ENCODE results near the gene RAB15. TPM values are rescaled to one million over a fixed set of nuclear protein-coding genes. Genes with fewer than 3 reads are reported as not detected.

RAB15 gene
- total and polyA plus RNA-seq, 2 donors (not counting 3 experiments of a cell fraction or from before 2014, with no cell fraction given) = 24.9 to 33.3 TPM

DNA sequence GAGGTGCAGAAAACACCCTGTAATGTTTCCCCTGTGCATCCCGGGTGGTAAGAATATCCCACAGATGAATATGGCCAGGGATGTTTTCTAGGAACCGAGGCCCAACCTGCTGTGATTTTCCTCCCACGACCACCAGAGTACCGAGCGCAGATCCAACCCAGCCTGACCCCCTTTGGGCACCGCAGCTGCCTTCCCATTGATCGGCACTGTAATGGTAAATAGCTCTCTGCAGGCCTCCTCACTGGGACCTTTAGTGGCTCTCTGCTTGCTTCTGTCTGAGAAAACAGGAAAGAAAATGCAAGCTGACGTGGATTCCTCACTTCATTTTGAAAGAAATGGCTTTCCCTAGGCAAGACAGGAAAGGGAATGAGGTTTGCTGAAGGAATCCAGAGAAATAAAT lies 2.4 kb upstream of the RAB15 start:
- TF ChIP-seq, protein P1, sequence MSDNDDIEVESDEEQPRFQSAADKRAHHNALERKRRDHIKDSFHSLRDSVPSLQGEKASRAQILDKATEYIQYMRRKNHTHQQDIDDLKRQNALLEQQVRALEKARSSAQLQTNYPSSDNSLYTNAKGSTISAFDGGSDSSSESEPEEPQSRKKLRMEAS (IDR thresholded peaks at IDR 0.05; ENCODE audit: insufficient read depth, insufficient read length) = no peak
- no peak for TF ChIP-seq GATA2 (IDR thresholded peaks at IDR 0.05; ENCODE audit: insufficient read depth, insufficient read length, low read depth, low read length)
- no peak for TF ChIP-seq FOS (IDR thresholded peaks at IDR 0.05; ENCODE audit: borderline replicate concordance, insufficient read depth, low read length)
- no peak for TF ChIP-seq POLR2AphosphoS5 (IDR thresholded peaks at IDR 0.05; ENCODE audit: insufficient read depth, low read depth, low read length)
- no peak for TF ChIP-seq JUN (IDR thresholded peaks at IDR 0.05; ENCODE audit: borderline replicate concordance, insufficient read depth, insufficient read length, low read depth)
- TF ChIP-seq POLR2A (IDR thresholded peaks at IDR 0.05; ENCODE audit: low read depth, low read length) = no peak
- TF ChIP-seq MYC (IDR thresholded peaks at IDR 0.05; ENCODE audit: low read depth, low read length) = no peak
- TF ChIP-seq, protein P2, sequence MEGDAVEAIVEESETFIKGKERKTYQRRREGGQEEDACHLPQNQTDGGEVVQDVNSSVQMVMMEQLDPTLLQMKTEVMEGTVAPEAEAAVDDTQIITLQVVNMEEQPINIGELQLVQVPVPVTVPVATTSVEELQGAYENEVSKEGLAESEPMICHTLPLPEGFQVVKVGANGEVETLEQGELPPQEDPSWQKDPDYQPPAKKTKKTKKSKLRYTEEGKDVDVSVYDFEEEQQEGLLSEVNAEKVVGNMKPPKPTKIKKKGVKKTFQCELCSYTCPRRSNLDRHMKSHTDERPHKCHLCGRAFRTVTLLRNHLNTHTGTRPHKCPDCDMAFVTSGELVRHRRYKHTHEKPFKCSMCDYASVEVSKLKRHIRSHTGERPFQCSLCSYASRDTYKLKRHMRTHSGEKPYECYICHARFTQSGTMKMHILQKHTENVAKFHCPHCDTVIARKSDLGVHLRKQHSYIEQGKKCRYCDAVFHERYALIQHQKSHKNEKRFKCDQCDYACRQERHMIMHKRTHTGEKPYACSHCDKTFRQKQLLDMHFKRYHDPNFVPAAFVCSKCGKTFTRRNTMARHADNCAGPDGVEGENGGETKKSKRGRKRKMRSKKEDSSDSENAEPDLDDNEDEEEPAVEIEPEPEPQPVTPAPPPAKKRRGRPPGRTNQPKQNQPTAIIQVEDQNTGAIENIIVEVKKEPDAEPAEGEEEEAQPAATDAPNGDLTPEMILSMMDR (IDR thresholded peaks at IDR 0.05; ENCODE audit: extremely low read depth in 1 of 2, insufficient read depth in 1 of 2, low read depth in 1 of 2, low read length in 2 of 2) = no peak
- TF ChIP-seq EZH2 (IDR thresholded peaks at IDR 0.05; ENCODE audit: borderline replicate concordance, low read depth, low read length, severe bottlenecking) = no peak
- Histone ChIP-seq H4K20me1 (replicated peaks; ENCODE audit: control insufficient read depth, extremely low read depth, insufficient read depth, low read length) (no peaks in the 10 kb centered on the region), H3K27ac (ENCODE audit: insufficient read depth, low read depth, low read length) (no peak overlapping the region), H3K9ac (replicated peaks; ENCODE audit: extremely low read depth, insufficient read depth, low read length) (no peak overlapping the region), H2AFZ (ENCODE audit: low read depth, low read length) (no peak overlapping the region), H3K9me1 (replicated peaks; ENCODE audit: control insufficient read depth, extremely low read depth, insufficient read depth, low read length) (no peaks in the 10 kb centered on the region), H3K4me1 (ENCODE audit: control insufficient read depth, extremely low read depth, insufficient read depth, low read length) (peaks cover 6% of the 10 kb centered on the region), H3K79me2 (ENCODE audit: control insufficient read depth, insufficient read depth, low read length) (no peaks in the 10 kb centered on the region), H3K9me3 (replicated peaks; ENCODE audit: control insufficient read depth, insufficient read depth, low read length) (no peaks in the 10 kb centered on the region), H3K4me3 (replicated peaks in 1 of 3; ENCODE audit: insufficient read depth in 1 of 3, low read depth in 1 of 3, low read length in 3 of 3) (no peak overlapping the region), H3K36me3 (ENCODE audit: control insufficient read depth in 2 of 2, extremely low read depth in 1 of 2, insufficient read depth in 2 of 2, low read length in 2 of 2) (no peaks in the 10 kb centered on the region), H3K27me3 (ENCODE audit: control insufficient read depth in 2 of 2, insufficient read depth in 2 of 2, low read length in 2 of 2) (peaks cover 3% of the 10 kb centered on the region in 2 experiments), H3K4me2 (ENCODE audit: insufficient read depth, low read length) (no peak overlapping the region)
- DNase-seq (ENCODE audit: low read depth, low spot score) (no peak), FAIRE-seq (no peak)
- dilution Hi-C loops (cut with MboI; ENCODE audit: extremely low pct_ligation_motif_present, low sequenced_read_pairs) (no loop called here), intact Hi-C loops (cut with micrococcal nuclease) (no loop called here)
- CTCF ChIA-PET = interaction anchor here (0.8 to 3.7 kb wide), 3 partner anchors 12 to 46 kb away, joined by 3 to 17 read pairs (median 6); partner anchors contain the start of gene FNTB
- POLR2A ChIA-PET = no interaction called here
- no TSS peak for BruUV-seq (replicated peaks)

Data from endothelial cell of umbilical vein (primary cell).